ENCODE measurements around the gene CNOT4.

Gene CNOT4

DNA sequence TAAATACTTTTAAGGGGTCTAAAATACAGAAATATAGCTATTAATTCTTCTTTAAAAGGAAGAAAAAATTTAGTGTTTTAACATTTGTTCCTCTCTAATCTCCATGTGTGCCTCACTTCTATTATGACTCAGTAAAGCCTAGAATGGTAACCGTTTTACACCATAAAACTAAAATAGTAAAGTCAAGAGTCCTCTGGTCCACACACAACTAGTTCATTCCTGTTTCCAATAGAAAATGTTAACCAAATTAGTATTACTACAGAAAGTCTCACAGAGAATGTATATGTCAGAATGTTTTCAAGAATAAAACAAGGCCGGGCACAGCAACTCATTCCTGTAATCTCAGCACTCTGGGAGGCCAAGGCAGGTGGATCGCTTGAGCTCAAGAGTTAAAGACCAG is 55.8 kb downstream of the CNOT4 start:
- Histone ChIP-seq H3K4me3 (IDR thresholded peaks at IDR 0.05; ENCODE audit: insufficient read depth, low read depth, low read length) (no peak overlapping the region), H3K27me3 (ENCODE audit: insufficient read depth, low read depth) (no peaks in the 10 kb centered on the region), H3K4me1 (ENCODE audit: low read depth, poor library complexity, severe bottlenecking) (peaks cover 6% of the 10 kb centered on the region), H3K36me3 (ENCODE audit: insufficient read depth) (no peaks in the 10 kb centered on the region), H3K4me2 (no peak overlapping the region), H2AFZ (ENCODE audit: low read depth) (no peak overlapping the region), H3K27ac (no peak overlapping the region), H3K79me2 (ENCODE audit: insufficient read depth, low read depth) (peaks cover 30% of the 10 kb centered on the region), H3K9ac (no peak overlapping the region), H4K20me1 (ENCODE audit: insufficient read depth) (peaks cover 6% of the 10 kb centered on the region; the same call in 1 of the 2 replicates)
- TF ChIP-seq, protein P1, sequence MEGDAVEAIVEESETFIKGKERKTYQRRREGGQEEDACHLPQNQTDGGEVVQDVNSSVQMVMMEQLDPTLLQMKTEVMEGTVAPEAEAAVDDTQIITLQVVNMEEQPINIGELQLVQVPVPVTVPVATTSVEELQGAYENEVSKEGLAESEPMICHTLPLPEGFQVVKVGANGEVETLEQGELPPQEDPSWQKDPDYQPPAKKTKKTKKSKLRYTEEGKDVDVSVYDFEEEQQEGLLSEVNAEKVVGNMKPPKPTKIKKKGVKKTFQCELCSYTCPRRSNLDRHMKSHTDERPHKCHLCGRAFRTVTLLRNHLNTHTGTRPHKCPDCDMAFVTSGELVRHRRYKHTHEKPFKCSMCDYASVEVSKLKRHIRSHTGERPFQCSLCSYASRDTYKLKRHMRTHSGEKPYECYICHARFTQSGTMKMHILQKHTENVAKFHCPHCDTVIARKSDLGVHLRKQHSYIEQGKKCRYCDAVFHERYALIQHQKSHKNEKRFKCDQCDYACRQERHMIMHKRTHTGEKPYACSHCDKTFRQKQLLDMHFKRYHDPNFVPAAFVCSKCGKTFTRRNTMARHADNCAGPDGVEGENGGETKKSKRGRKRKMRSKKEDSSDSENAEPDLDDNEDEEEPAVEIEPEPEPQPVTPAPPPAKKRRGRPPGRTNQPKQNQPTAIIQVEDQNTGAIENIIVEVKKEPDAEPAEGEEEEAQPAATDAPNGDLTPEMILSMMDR (conservative IDR thresholded peaks at IDR 0.05; ENCODE audit: low read depth, low read length): no peak

DNA sequence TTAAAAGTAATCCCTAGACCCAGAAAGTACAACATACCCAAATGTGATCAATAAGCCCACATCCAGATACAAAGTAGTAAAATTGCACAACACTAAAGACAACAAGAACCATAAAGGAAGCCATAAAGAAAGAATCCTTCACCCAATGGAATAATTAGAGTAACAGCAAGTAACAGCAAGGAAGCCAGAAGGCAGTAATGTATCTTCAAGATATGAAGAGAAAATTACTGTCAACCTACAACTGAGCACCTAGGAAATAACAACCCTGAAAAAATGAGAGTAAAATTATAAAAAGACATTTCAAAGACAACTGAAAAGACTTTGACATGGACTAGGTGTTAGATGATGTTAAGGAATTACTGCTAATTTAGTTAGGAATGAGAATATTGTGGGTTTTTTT is 60.5 kb downstream of the CNOT4 start:
- peaks cover 10% of the 10 kb centered on the region; the same call in 1 of the 2 replicates for H4K20me1 ChIP-seq (ENCODE audit: insufficient read depth)
- no peak overlapping the region for H3K9ac ChIP-seq
- no peak overlapping the region for H2AFZ ChIP-seq (ENCODE audit: low read depth)
- peaks cover 53% of the 10 kb centered on the region for H3K79me2 ChIP-seq (ENCODE audit: insufficient read depth, low read depth)
- no peak overlapping the region for H3K4me3 ChIP-seq (IDR thresholded peaks at IDR 0.05; ENCODE audit: insufficient read depth, low read depth, low read length)
- no peaks in the 10 kb centered on the region for H3K36me3 ChIP-seq (ENCODE audit: insufficient read depth)
- TF ChIP-seq, protein P1 (conservative IDR thresholded peaks at IDR 0.05; ENCODE audit: low read depth, low read length): no peak
- no peaks in the 10 kb centered on the region for H3K27me3 ChIP-seq (ENCODE audit: insufficient read depth, low read depth)
- no peak overlapping the region for H3K4me2 ChIP-seq
- no peak overlapping the region for H3K27ac ChIP-seq
- H3K4me1 ChIP-seq (ENCODE audit: low read depth, poor library complexity, severe bottlenecking): peaks cover 34% of the 10 kb centered on the region

DNA sequence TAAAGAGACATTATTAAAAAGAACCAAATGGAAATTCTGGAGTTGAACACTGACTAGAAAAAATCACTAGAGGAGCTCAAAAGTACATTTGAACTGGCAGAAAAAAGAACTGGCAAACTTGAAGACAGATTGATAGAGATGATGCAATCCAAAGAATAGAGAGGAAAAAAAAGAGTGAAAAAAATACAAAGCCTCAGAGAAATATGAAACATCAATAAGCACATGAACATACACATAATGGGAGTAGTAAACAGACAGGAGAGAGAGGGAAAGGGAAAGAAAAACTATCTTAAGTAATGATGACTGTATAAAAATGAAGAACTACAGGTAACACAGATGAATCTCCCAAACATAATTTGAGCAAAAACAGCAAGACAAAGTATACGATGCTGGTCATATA is 61.1 kb downstream of the CNOT4 start:
- no peaks in the 10 kb centered on the region for H3K36me3 ChIP-seq (ENCODE audit: insufficient read depth)
- H3K4me3 ChIP-seq (IDR thresholded peaks at IDR 0.05; ENCODE audit: insufficient read depth, low read depth, low read length): no peak overlapping the region
- H3K27me3 ChIP-seq (ENCODE audit: insufficient read depth, low read depth): no peaks in the 10 kb centered on the region
- peaks cover 34% of the 10 kb centered on the region for H3K4me1 ChIP-seq (ENCODE audit: low read depth, poor library complexity, severe bottlenecking)
- peak overlapping the region; percentile 8; the same call in 1 of the 2 replicates for H3K27ac ChIP-seq
- H4K20me1 ChIP-seq (ENCODE audit: insufficient read depth): peaks cover 10% of the 10 kb centered on the region; the same call in 1 of the 2 replicates
- no peak overlapping the region for H3K9ac ChIP-seq
- H3K4me2 ChIP-seq: no peak overlapping the region; the same call in 1 of the 2 replicates
- H2AFZ ChIP-seq (ENCODE audit: low read depth): no peak overlapping the region
- TF ChIP-seq, protein P1 (conservative IDR thresholded peaks at IDR 0.05; ENCODE audit: low read depth, low read length): no peak
- peaks cover 54% of the 10 kb centered on the region for H3K79me2 ChIP-seq (ENCODE audit: insufficient read depth, low read depth)

DNA sequence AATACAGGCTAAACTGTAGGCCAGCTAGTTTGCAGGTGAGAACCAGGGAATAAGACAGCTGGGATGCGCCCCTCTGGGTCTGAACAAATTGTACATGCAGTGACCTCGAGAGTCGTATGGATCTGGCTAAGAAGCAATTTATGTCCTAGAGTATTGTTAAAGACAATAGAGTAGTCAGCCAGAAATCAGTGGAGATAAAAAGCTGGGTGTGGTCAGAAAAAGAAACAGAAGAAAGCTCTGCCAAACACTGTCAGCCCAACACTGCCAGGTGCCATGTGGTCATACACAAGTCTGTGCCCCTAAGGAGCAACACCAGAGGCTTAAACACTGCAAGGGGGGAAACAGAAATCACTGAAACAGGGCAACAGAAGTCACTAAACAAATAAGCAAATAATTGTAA is 62.2 kb downstream of the CNOT4 start:
- Histone ChIP-seq H3K4me3 (IDR thresholded peaks at IDR 0.05; ENCODE audit: insufficient read depth, low read depth, low read length) (no peak overlapping the region), H3K36me3 (ENCODE audit: insufficient read depth) (no peaks in the 10 kb centered on the region), H3K79me2 (ENCODE audit: insufficient read depth, low read depth) (peaks cover 55% of the 10 kb centered on the region), H3K4me2 (peak overlapping the region; percentile 0; the same call in 1 of the 2 replicates), H4K20me1 (ENCODE audit: insufficient read depth) (peaks cover 10% of the 10 kb centered on the region; the same call in 1 of the 2 replicates), H3K4me1 (ENCODE audit: low read depth, poor library complexity, severe bottlenecking) (peaks cover 34% of the 10 kb centered on the region), H2AFZ (ENCODE audit: low read depth) (no peak overlapping the region), H3K9ac (no peak overlapping the region), H3K27me3 (ENCODE audit: insufficient read depth, low read depth) (no peaks in the 10 kb centered on the region), H3K27ac (no peak overlapping the region; the same call in 1 of the 2 replicates)
- TF ChIP-seq, protein P1 (conservative IDR thresholded peaks at IDR 0.05; ENCODE audit: low read depth, low read length): no peak
